GM12874 (cell line): ENCODE results near the gene HIGD1C.

Experiments
- CTCF ChIP-seq: IDR thresholded peaks from 2 replicates; pipeline ENCODE4 v1.5.1; 2011; ENCODE audit warnings: low read depth, mild to moderate bottlenecking, control low read depth, low read length, moderate library complexity; ENCODE audit not compliant: insufficient read depth

HIGD1C gene

GRCh38 chr12:50924131-50924438 lies 28.3 kb upstream of the HIGD1C start:
- TF ChIP-seq CTCF: no peak

GRCh38 chr12:50924439-50925341 lies 27.7 kb upstream of the HIGD1C start:
- no peak for TF ChIP-seq CTCF

- no peak for TF ChIP-seq CTCF
Observed at GRCh38 chr12:50925342-50925651, 27.0 kb upstream of the HIGD1C start.

GRCh38 chr12:50925920-50926319 lies 26.4 kb upstream of the HIGD1C start:
- no peak for TF ChIP-seq CTCF

- no peak for TF ChIP-seq CTCF
Observed at GRCh38 chr12:50926415-50926814, 25.9 kb upstream of the HIGD1C start.

- no peak for TF ChIP-seq CTCF
Observed at GRCh38 chr12:50927356-50927755, 25.0 kb upstream of the HIGD1C start.

GRCh38 chr12:50927766-50928224 lies 24.5 kb upstream of the HIGD1C start:
- no peak for TF ChIP-seq CTCF

- no peak for TF ChIP-seq CTCF
Observed at GRCh38 chr12:50928392-50928791, 24.0 kb upstream of the HIGD1C start.
